GM19468 (cell line): Measurements from ENCODE around the gene CCDC77.

Source experiments
- ATAC-seq: cut with Tn5 transposase; IDR thresholded peaks from one replicate; pipeline ENCODE4 v1.9.1; 2021; ENCODE audit warnings: mild to moderate bottlenecking, moderate library complexity, moderate number of reproducible peaks; ENCODE audit not compliant: unreplicated experiment; ENCODE audit errors: extremely low read depth

The CCDC77 gene

GRCh38 chr12:475286-475685 is 73.8 kb downstream of the CCDC77 start:
- ATAC-seq, result no peak

- ATAC-seq, result no peak
These were observed 77.7 kb downstream of the CCDC77 start for GRCh38 chr12:479161-479560.

GRCh38 chr12:480831-481816 is 79.7 kb downstream of the CCDC77 start:
- ATAC-seq, result no peak

GRCh38 chr12:482061-482460 is 80.6 kb downstream of the CCDC77 start:
- no peak for ATAC-seq

- ATAC-seq, result no peak
These were observed 82.7 kb downstream of the CCDC77 start for GRCh38 chr12:484096-484495.

- ATAC-seq, result no peak
These were observed 88.8 kb downstream of the CCDC77 start for GRCh38 chr12:490260-490659.
